A549 (cell line): ENCODE data around the gene USP36. TPM values are rescaled to one million over a fixed set of nuclear protein-coding genes. Genes with fewer than 3 reads are reported as not detected.
A peak's percentile ranks its signal among the peaks of the same experiment; 100 is the strongest.
"Not testable (repeated sequence)": the region's sequence is repeated elsewhere in the genome, so short reads cannot be mapped to it uniquely, and the experiment has no call there.

Experiments used
- ATAC-seq, 2 experiments: fragments of 200-7000 bp in 1 of 2; fragments of >200 bp in 1 of 2; cut with Nextera tagmentation in 1 of 2; cut with Tn5 transposase in 1 of 2; 3 replicates each; pipeline versions ENCODE4 v1.8.0 to v1.9.1; 2018 to 2020; ENCODE audit warnings: mild to moderate bottlenecking in 1 of 2, moderate library complexity in 1 of 2
- CTCF ChIA-PET: fragments of 300-600 bp; sonication (Branson Sonifier 250); formaldehyde crosslinking; extraction: SDS; loops from one replicate; lab custom pipeline; 2021; ENCODE audit warnings: antibody characterized with exemption, inconsistent platforms; lab: Yijun Ruan, JAX
- POLR2A ChIA-PET: fragments of 350-600 bp; formaldehyde crosslinking; extraction: SDS; loops from one replicate; lab custom pipeline; 2021; ENCODE audit warnings: antibody characterized with exemption, inconsistent platforms; lab: Yijun Ruan, JAX
- DNase-seq, 2 experiments: peaks; one replicate each; pipeline versions ENCODE4 v3.0.0 to v3.0.0-alpha.2; 2011 to 2016; ENCODE audit warnings: low read depth in 1 of 2, low spot score in 1 of 2
- FAIRE-seq: peaks from 2 replicates; lab custom pipeline; 2011; peaks lifted over from hg19 to GRCh38; lab: Jason Lieb, UNC
- H3K27ac ChIP-seq, 2 experiments: fragments of >200 bp; sonication (Bioruptor Twin); formaldehyde crosslinking; 3 replicates each; pipeline ENCODE4 v1.5.1; 2016 to 2017
- H3K4me1 ChIP-seq: fragments of >200 bp; sonication (Bioruptor Twin); formaldehyde crosslinking; 3 replicates; pipeline ENCODE4 v1.6.1; 2016
- H3K4me2 ChIP-seq: fragments of >200 bp; sonication (Bioruptor Twin); formaldehyde crosslinking; 3 replicates; pipeline ENCODE4 v1.6.1; 2016
- H3K4me3 ChIP-seq: fragments of >200 bp; sonication (Bioruptor Twin); formaldehyde crosslinking; 3 replicates; pipeline ENCODE4 v1.5.1; 2016
- H3K9me3 ChIP-seq: fragments of >200 bp; sonication (Bioruptor Twin); formaldehyde crosslinking; 3 replicates; pipeline ENCODE4 v1.6.1; 2016
- ATOH8 ChIP-seq: fragments of 250-450 bp; sonication (Bioruptor Pico); IDR thresholded peaks from 2 replicates; pipeline ENCODE4 v1.5.0; 2020; ENCODE audit warnings: low read depth, mild to moderate bottlenecking, moderate library complexity
- CBX2 ChIP-seq: fragments of 200-600 bp; sonication (generic); IDR thresholded peaks from 2 replicates; pipeline ENCODE4 v1.6.1; 2016; ENCODE audit warnings: low read depth, mild to moderate bottlenecking, borderline replicate concordance
- CEBPB ChIP-seq, 2 experiments: fragments of >200 bp in 1 of 2; sonication (Bioruptor Twin) in 1 of 2; formaldehyde crosslinking in 1 of 2; IDR thresholded peaks; 2 replicates each; pipeline ENCODE4 v1.6.1; 2012 to 2016
- CHD4 ChIP-seq: fragments of 200-600 bp; sonication (generic); IDR thresholded peaks from 2 replicates; pipeline ENCODE4 v1.6.1; 2016; ENCODE audit warnings: antibody characterized with exemption, mild to moderate bottlenecking, borderline replicate concordance
- CTCF ChIP-seq: fragments of >200 bp; sonication (Bioruptor Twin); formaldehyde crosslinking; IDR thresholded peaks from 3 replicates; pipeline ENCODE4 v1.5.1; 2016
- ESRRA ChIP-seq: fragments of 150-350 bp; IDR thresholded peaks from 2 replicates; pipeline ENCODE4 v1.6.1; 2014; ENCODE audit warnings: mild to moderate bottlenecking, low read length, borderline replicate concordance
- HOXB13 ChIP-seq: fragments of 250-450 bp; sonication (Bioruptor Pico); IDR thresholded peaks from 2 replicates; pipeline ENCODE4 v1.5.0; 2020; ENCODE audit warnings: low read depth, mild to moderate bottlenecking, moderate library complexity
- JUN ChIP-seq, 2 experiments: fragments of >200 bp; sonication (Bioruptor Twin); formaldehyde crosslinking; IDR thresholded peaks; 2 replicates in 1 of 2; 3 replicates in 1 of 2; pipeline ENCODE4 v1.6.1; 2016 to 2017
- KDM5A ChIP-seq: fragments of 200-600 bp; sonication (generic); IDR thresholded peaks from 2 replicates; pipeline ENCODE4 v1.6.1; 2016; ENCODE audit warnings: antibody characterized with exemption, mild to moderate bottlenecking
- NR3C1 ChIP-seq: fragments of >200 bp; sonication (Bioruptor Twin); formaldehyde crosslinking; IDR thresholded peaks from 3 replicates; pipeline ENCODE4 v1.6.1; 2017
- PBX3 ChIP-seq: IDR thresholded peaks from 2 replicates; pipeline ENCODE4 v1.6.1; 2012
- RAD21 ChIP-seq, 2 experiments: fragments of >200 bp in 1 of 2; sonication (Bioruptor Twin) in 1 of 2; formaldehyde crosslinking in 1 of 2; IDR thresholded peaks in 1 of 2; conservative IDR thresholded peaks in 1 of 2; 2 replicates in 1 of 2; 3 replicates in 1 of 2; pipeline ENCODE4 v1.6.1; 2012 to 2018; ENCODE audit warnings: inconsistent platforms in 1 of 2
- SMC3 ChIP-seq: fragments of >200 bp; sonication (Bioruptor Twin); formaldehyde crosslinking; IDR thresholded peaks from 3 replicates; pipeline ENCODE4 v1.6.1; 2018; ENCODE audit warnings: inconsistent platforms
- SREBF2 ChIP-seq: fragments of 450-650 bp; IDR thresholded peaks from 2 replicates; pipeline ENCODE4 v1.6.1; 2014; ENCODE audit warnings: mild to moderate bottlenecking, moderate library complexity
- TFCP2L1 ChIP-seq: fragments of 250-450 bp; sonication (Bioruptor Pico); IDR thresholded peaks from 2 replicates; pipeline ENCODE4 v1.5.0; 2021; ENCODE audit warnings: mild to moderate bottlenecking
- ZNF302 ChIP-seq: fragments of 250-450 bp; sonication (Bioruptor Pico); IDR thresholded peaks from 2 replicates; pipeline ENCODE4 v1.9.0; 2021; ENCODE audit warnings: inconsistent platforms, mild to moderate bottlenecking, moderate library complexity
- ZSCAN20 ChIP-seq: fragments of 250-450 bp; sonication (Bioruptor Pico); IDR thresholded peaks from 2 replicates; pipeline ENCODE4 v1.8.0; 2022; ENCODE audit warnings: mild to moderate bottlenecking, moderate library complexity
- WGBS: methylation state at CpG from one replicate; pipeline ENCODE4 v1.1.6; 2017; ENCODE audit errors: missing lambda C conversion rate; 5-methylcytosine and 5-hydroxymethylcytosine counted together
- polyA plus RNA-seq, 4 experiments: library from polyadenylated mRNA; depleted of rRNA in 3 of 4; stranded (reverse); fragments of >200 nt; fragmentation: RNase III in 1 of 4; extraction: RNeasy Plus Mini Kit Qiagen cat#74134 plus additional on column Dnase treatment in 1 of 4; gene quantifications; 2 replicates in 3 of 4; 3 replicates in 1 of 4; pipeline ENCODE4 v1.2.3, GENCODE V29; 2011 to 2017

The USP36 gene
- polyA plus RNA-seq, 2 of the 4 experiments (the other 2 are of a cell fraction) = 41.1 to 49.0 TPM

- ChIA-PET CTCF (interaction anchor here (1.4 to 17.8 kb wide), 5 partner anchors 8 to 100 kb away, joined by 5 to 321 read pairs (median 55); no protein-coding TSS in a partner anchor), POLR2A (no interaction called here)
- FAIRE-seq = no peak
- Histone ChIP-seq H3K9me3 (no peaks in the 10 kb centered on the region), H3K27ac (peak overlapping the region in 1 of 2 experiments; percentile 32; a peak in 3 of 6 replicates), H3K4me1 (peaks cover 30% of the 10 kb centered on the region), H3K4me3 (no peak overlapping the region), H3K4me2 (no peak overlapping the region)
- TF ChIP-seq SREBF2 (no peak), PBX3 (no peak), SMC3 (no peak)
- no peak for ATAC-seq
- WGBS = 70% methylated on average over 7 of the region's 7 CpGs
- no peak for DNase-seq
These were observed 27.8 kb upstream of the USP36 start for GRCh38 chr17:78868391-78868790.

- Histone ChIP-seq H3K27ac (peak overlapping the region in 1 of 2 experiments; percentile 71; a peak in 2 of 6 replicates), H3K4me1 (peaks cover 36% of the 10 kb centered on the region)
- ChIA-PET POLR2A (interaction anchor here (1.8 kb wide), 1 partner anchor 68 kb away, joined by 8 read pairs; no protein-coding TSS in a partner anchor), CTCF (interaction anchor here (0.9 to 17.8 kb wide), 15 partner anchors 10 to 110 kb away, joined by 3 to 321 read pairs (median 19); no protein-coding TSS in a partner anchor)
- FAIRE-seq, H3K9me3 ChIP-seq, ATAC-seq, H3K4me2 ChIP-seq, H3K4me3 ChIP-seq, DNase-seq: not testable (repeated sequence)
- WGBS = 82% methylated on average over 3 of the region's 3 CpGs
These were observed 26.4 kb upstream of the USP36 start for GRCh38 chr17:78867046-78867445.

- H3K9me3 ChIP-seq = no peaks in the 10 kb centered on the region; the same call in 2 of the 3 replicates
- peak; percentile 77 to 83 for DNase-seq
- H3K4me1 ChIP-seq = peaks cover 46% of the 10 kb centered on the region
- no peak overlapping the region for H3K4me3 ChIP-seq
- ATAC-seq = peak; percentile 72 to 79
- peak overlapping the region; percentile 24 to 71; a peak in 3 of 6 replicates for H3K27ac ChIP-seq
- CTCF ChIA-PET = interaction anchor here (0.6 to 17.8 kb wide), 49 partner anchors 11 to 892 kb away, joined by 3 to 321 read pairs (median 5); partner anchors contain the start of genes CEP295NL and LGALS3BP
- POLR2A ChIA-PET = interaction anchor here (0.6 to 1.8 kb wide), 6 partner anchors 8 to 106 kb away, joined by 3 to 8 read pairs (median 4); partner anchors contain the start of gene USP36
- TF ChIP-seq NR3C1 = no peak
- no peak for TF ChIP-seq CBX2
- TF ChIP-seq ATOH8 (CRISPR knock-in tag) = no peak
- peak; percentile 81; the same call in 1 of the 2 replicates for TF ChIP-seq ESRRA
- TF ChIP-seq CTCF = peak; percentile 95
- no peak for TF ChIP-seq JUN (IDR thresholded peaks at IDR 0.05)
- no peak for TF ChIP-seq KDM5A
- TF ChIP-seq ZSCAN20 = no peak
- peak; percentile 85 for TF ChIP-seq SMC3
- no peak for TF ChIP-seq CEBPB (IDR thresholded peaks at IDR 0.05)
- TF ChIP-seq TFCP2L1 (CRISPR knock-in tag) = no peak
- no peak for TF ChIP-seq HOXB13
- no peak for TF ChIP-seq CHD4
- TF ChIP-seq ZNF302 (CRISPR knock-in tag) = no peak
- TF ChIP-seq RAD21 (conservative IDR thresholded peaks at IDR 0.05 in 1 of 2, IDR thresholded peaks at IDR 0.05 in 1 of 2) = peak; percentile 88 to 93
- 20% methylated on average over 19 of the region's 19 CpGs for WGBS
- peak overlapping the region; percentile 58 for H3K4me2 ChIP-seq
- FAIRE-seq = peak; percentile 56
These were observed 25.2 kb upstream of the USP36 start for GRCh38 chr17:78865682-78866390.
